ENCODE results near the gene OPN1MW3. TPM values are rescaled to one million over a fixed set of nuclear protein-coding genes. Genes with fewer than 3 reads are reported as not detected.

The OPN1MW3 gene
- total and polyA plus RNA-seq, 2 of the 4 experiments (the other 2 are of a cell fraction), result not detected

GRCh38 chrX:154315416-154315815 lies 58.0 kb downstream of the OPN1MW3 start:
- Histone ChIP-seq H3K4me2 (ENCODE audit: low read depth, low read length) (no peak overlapping the region), H3K4ac (ENCODE audit: low read depth, low read length) (no peak overlapping the region), H3K9me1 (ENCODE audit: insufficient read depth, low read length) (no peaks in the 10 kb centered on the region), H3K27ac (ENCODE audit: insufficient read depth, low read length) (no peak overlapping the region), H2AK9ac (replicated peaks; ENCODE audit: low read depth, low read length, poor library complexity) (no peak overlapping the region), H3K9ac (ENCODE audit: low read depth, low read length) (no peak overlapping the region), H4K91ac (ENCODE audit: insufficient read depth, low read depth, low read length) (no peak overlapping the region), H2BK20ac (ENCODE audit: low read depth, low read length) (no peak overlapping the region), H4K8ac (ENCODE audit: low read depth in 2 of 2, low read length in 2 of 2) (no peak overlapping the region), H3K9me3 (ENCODE audit: control insufficient read depth, insufficient read depth, low read length) (no peaks in the 10 kb centered on the region), H3K27me3 (ENCODE audit: control insufficient read depth, insufficient read depth, low read length) (peaks cover 16% of the 10 kb centered on the region; the same call in 1 of the 2 replicates), H3K4me3 (ENCODE audit: insufficient read depth, low read depth, low read length) (no peak overlapping the region), H3K18ac (ENCODE audit: low read depth, low read length) (no peak overlapping the region), H2AFZ (replicated peaks; ENCODE audit: low read length, poor library complexity) (no peak overlapping the region), H3K56ac (ENCODE audit: extremely low read depth, insufficient read depth, low read length) (no peak overlapping the region), H2BK5ac (ENCODE audit: low read depth, low read length, poor library complexity, severe bottlenecking) (no peak overlapping the region), H4K5ac (ENCODE audit: low read depth, low read length) (no peak overlapping the region), H3K4me1 (ENCODE audit: control insufficient read depth, insufficient read depth, low read length) (no peaks in the 10 kb centered on the region), H2BK15ac (ENCODE audit: low read depth, low read length) (no peak overlapping the region), H4K20me1 (ENCODE audit: insufficient read depth, low read length) (no peaks in the 10 kb centered on the region), H3K14ac (replicated peaks; ENCODE audit: low read depth, low read length) (no peak overlapping the region), H3K23ac (ENCODE audit: low read depth, low read length) (no peak overlapping the region), H2AK5ac (ENCODE audit: low read depth, low read length) (no peak overlapping the region), H3K79me1 (ENCODE audit: low read depth in 1 of 2, low read length in 2 of 2) (no peaks in the 10 kb centered on the region), H3K36me3 (ENCODE audit: control insufficient read depth, insufficient read depth, low read length) (no peaks in the 10 kb centered on the region), H2BK120ac (ENCODE audit: low read depth, low read length) (no peak overlapping the region)
- ChIA-PET POLR2A (ENCODE audit: unreplicated experiment) (no interaction called here), CTCF (no interaction called here)
- in situ Hi-C loops (cut with MboI; ENCODE audit: low sequenced_read_pairs) (no loop called here), intact Hi-C loops (cut with micrococcal nuclease) (no loop called here), dilution Hi-C loops (cut with HindIII; ENCODE audit: low sequenced_read_pairs, unreplicated experiment) (no loop called here)
- ATAC-seq (ENCODE audit: low read depth) (no peak), DNase-seq (no peak)
- WGBS, 2 experiments (ENCODE audit: extremely low coverage in 2 of 2, insufficient read length in 1 of 2), result no CpG with 5 or more reads among the region's 3 CpGs
- TF ChIP-seq RAD21 (IDR thresholded peaks at IDR 0.05; ENCODE audit: low read length), result no peak
- no peak for TF ChIP-seq NFE2L2 (IDR thresholded peaks at IDR 0.05; ENCODE audit: low read depth, low read length)
- TF ChIP-seq RCOR1 (IDR thresholded peaks at IDR 0.05; ENCODE audit: insufficient replicate concordance, low read length), result no peak
- TF ChIP-seq BHLHE40 (IDR thresholded peaks at IDR 0.05; ENCODE audit: low read depth, low read length), result no peak
- TF ChIP-seq MAFK (IDR thresholded peaks at IDR 0.05; ENCODE audit: low read depth, low read length), result no peak
- no TSS peak for BruUV-seq (replicated peaks)

Measured in IMR-90 (cell line).